ENCODE measurements around the gene CMTM2. TPM values are rescaled to one million over a fixed set of nuclear protein-coding genes. Genes with fewer than 3 reads are reported as not detected.
"Not testable (repeated sequence)": the region's sequence is repeated elsewhere in the genome, so short reads cannot be mapped to it uniquely, and the experiment has no call there.

CMTM2 gene
- total and polyA plus RNA-seq, 2 experiments from 2014 or later: not detected

- Histone ChIP-seq H3K79me2 (ENCODE audit: insufficient read depth) (peaks cover 38% of the 10 kb centered on the region), H3K27ac (no peak overlapping the region), H3K9me2 (ENCODE audit: insufficient read depth) (no peaks in the 10 kb centered on the region), H3F3A (ENCODE audit: insufficient read depth) (no peaks in the 10 kb centered on the region), H3K27me3 (replicated peaks; ENCODE audit: insufficient read depth) (no peaks in the 10 kb centered on the region), H3K4me2 (ENCODE audit: unreplicated experiment) (peak overlapping the region; percentile 57), H3K4me3 (peak overlapping the region; percentile 76), H3K36me3 (ENCODE audit: low read depth) (peaks cover 7% of the 10 kb centered on the region; the same call in 1 of the 2 replicates), H3K9ac (peak overlapping the region; percentile 88), H2AFZ (no peak overlapping the region), H4K20me1 (ENCODE audit: insufficient read depth) (no peaks in the 10 kb centered on the region), H3K4me1 (ENCODE audit: insufficient read depth) (peaks cover 10% of the 10 kb centered on the region), H3K9me3 (ENCODE audit: low read depth) (no peaks in the 10 kb centered on the region)
- in situ Hi-C loops (cut with MboI): no loop called here
- WGBS, 2 experiments (ENCODE audit: low coverage in 1 of 2, low lambda C conversion rate in 2 of 2, missing lambda C conversion rate in 2 of 2): 67 to 68% methylated on average over 10 of the region's 10 CpGs
- no peak for TF ChIP-seq EZH2 (IDR thresholded peaks at IDR 0.05; ENCODE audit: insufficient read depth, poor library complexity, severe bottlenecking)
- DNase-seq: no peak
These were observed 26.9 kb downstream of the CMTM2 start for GRCh38 chr16:66605979-66606751.

DNA sequence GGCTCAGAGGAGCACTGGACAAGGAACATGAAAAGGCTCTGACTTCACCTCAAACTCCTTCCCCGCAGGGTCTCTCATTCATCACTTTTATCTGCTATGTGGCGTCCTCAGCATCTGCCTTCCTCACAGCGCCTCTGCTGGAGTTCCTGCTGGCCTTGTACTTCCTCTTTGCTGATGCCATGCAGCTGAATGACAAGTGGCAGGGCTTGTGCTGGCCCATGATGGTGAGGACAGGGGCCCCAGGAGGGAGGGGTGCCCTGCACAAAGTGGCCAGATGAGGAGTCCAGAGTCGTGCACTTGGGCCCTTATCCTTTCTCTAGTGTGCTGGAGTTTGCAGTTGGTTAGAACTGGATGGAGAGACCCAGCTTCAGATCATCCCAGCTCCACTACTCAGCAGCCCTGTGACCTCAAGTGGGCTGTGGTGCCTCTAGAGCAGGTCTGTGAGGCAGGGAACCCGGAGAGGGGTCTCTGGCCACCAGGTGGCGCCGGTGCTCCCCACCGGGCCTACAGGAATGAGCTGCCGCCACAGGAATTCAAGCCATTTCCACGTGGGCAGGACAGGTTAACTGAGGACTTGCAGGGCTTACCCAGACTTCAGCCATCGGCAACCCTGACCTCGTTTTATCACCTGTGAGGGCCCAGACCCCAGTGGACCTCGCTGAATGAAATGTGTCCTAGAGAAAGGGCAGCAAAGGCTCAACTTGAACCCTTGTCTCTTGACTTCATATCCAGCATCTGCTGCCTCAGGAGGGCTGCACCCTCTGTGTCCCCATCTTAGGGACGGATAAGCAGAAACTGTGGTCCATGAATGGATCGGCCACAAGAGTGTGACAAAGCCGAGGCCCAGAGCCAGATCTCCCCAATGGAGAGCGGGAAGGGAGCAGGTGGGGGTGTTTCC is 29.2 kb downstream of the CMTM2 start:
- no peak for TF ChIP-seq EZH2 (IDR thresholded peaks at IDR 0.05; ENCODE audit: insufficient read depth, poor library complexity, severe bottlenecking)
- TF ChIP-seq EZH2phosphoT487 (IDR thresholded peaks at IDR 0.05; ENCODE audit: insufficient read depth, low read depth): no peak
- in situ Hi-C loops (cut with MboI): no loop called here
- H3K36me3 ChIP-seq (ENCODE audit: low read depth): peaks cover 7% of the 10 kb centered on the region; the same call in 1 of the 2 replicates
- no peak overlapping the region for H3K4me2 ChIP-seq (ENCODE audit: unreplicated experiment)
- no peaks in the 10 kb centered on the region for H3K9me3 ChIP-seq (ENCODE audit: low read depth)
- peaks cover 38% of the 10 kb centered on the region for H3K79me2 ChIP-seq (ENCODE audit: insufficient read depth)
- H3F3A ChIP-seq (ENCODE audit: insufficient read depth): no peaks in the 10 kb centered on the region
- H3K4me1 ChIP-seq (ENCODE audit: insufficient read depth): peaks cover 10% of the 10 kb centered on the region
- peak overlapping the region; percentile 52 for H3K9ac ChIP-seq
- H2AFZ ChIP-seq: no peak overlapping the region
- no peak overlapping the region for H3K4me3 ChIP-seq
- DNase-seq: peak; percentile 90
- peak overlapping the region; percentile 9; the same call in 1 of the 2 replicates for H3K27ac ChIP-seq
- no peaks in the 10 kb centered on the region for H4K20me1 ChIP-seq (ENCODE audit: insufficient read depth)
- H3K27me3 ChIP-seq (replicated peaks; ENCODE audit: insufficient read depth): no peaks in the 10 kb centered on the region
- no peaks in the 10 kb centered on the region for H3K9me2 ChIP-seq (ENCODE audit: insufficient read depth)
- WGBS, 2 experiments (ENCODE audit: low coverage in 1 of 2, low lambda C conversion rate in 2 of 2, missing lambda C conversion rate in 2 of 2): 34% methylated on average over 17 of the region's 17 CpGs

DNA sequence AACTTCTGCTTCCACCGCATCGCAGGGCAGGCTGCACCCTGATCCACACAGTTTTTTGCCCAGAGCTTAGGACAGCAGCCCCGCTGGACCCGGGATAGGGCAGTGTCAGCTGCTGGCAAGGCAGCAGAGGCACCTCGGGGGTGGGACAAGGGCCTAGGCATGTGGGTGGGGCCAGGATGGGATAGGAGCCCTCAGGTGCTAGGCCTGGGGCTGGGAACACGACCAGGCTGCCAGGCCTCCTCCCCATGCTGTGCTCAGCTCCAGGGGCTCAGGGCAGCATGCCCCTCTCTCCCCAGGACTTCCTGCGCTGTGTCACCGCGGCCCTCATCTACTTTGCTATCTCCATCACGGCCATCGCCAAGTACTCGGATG is 29.9 kb downstream of the CMTM2 start:
- Histone ChIP-seq H3K4me3 (no peak overlapping the region), H3K9me3 (ENCODE audit: low read depth) (no peaks in the 10 kb centered on the region), H3K9ac (peak overlapping the region; percentile 52), H3K36me3 (ENCODE audit: low read depth) (peaks cover 7% of the 10 kb centered on the region; the same call in 1 of the 2 replicates), H3K27me3 (replicated peaks; ENCODE audit: insufficient read depth) (no peaks in the 10 kb centered on the region), H3K79me2 (ENCODE audit: insufficient read depth) (peaks cover 38% of the 10 kb centered on the region), H3K4me2 (ENCODE audit: unreplicated experiment) (no peak overlapping the region), H4K20me1 (ENCODE audit: insufficient read depth) (no peaks in the 10 kb centered on the region), H3K27ac (no peak overlapping the region), H3K9me2 (ENCODE audit: insufficient read depth) (no peaks in the 10 kb centered on the region), H3F3A (ENCODE audit: insufficient read depth) (no peaks in the 10 kb centered on the region), H3K4me1 (ENCODE audit: insufficient read depth) (peaks cover 10% of the 10 kb centered on the region), H2AFZ (no peak overlapping the region)
- TF ChIP-seq EZH2phosphoT487 (IDR thresholded peaks at IDR 0.05; ENCODE audit: insufficient read depth, low read depth): no peak
- no peak for TF ChIP-seq EZH2 (IDR thresholded peaks at IDR 0.05; ENCODE audit: insufficient read depth, poor library complexity, severe bottlenecking)
- 92 to 96% methylated on average over 12 of the region's 12 CpGs for WGBS, 2 experiments (ENCODE audit: low coverage in 1 of 2, low lambda C conversion rate in 2 of 2, missing lambda C conversion rate in 2 of 2)
- in situ Hi-C loops (cut with MboI): no loop called here
- DNase-seq: no peak

DNA sequence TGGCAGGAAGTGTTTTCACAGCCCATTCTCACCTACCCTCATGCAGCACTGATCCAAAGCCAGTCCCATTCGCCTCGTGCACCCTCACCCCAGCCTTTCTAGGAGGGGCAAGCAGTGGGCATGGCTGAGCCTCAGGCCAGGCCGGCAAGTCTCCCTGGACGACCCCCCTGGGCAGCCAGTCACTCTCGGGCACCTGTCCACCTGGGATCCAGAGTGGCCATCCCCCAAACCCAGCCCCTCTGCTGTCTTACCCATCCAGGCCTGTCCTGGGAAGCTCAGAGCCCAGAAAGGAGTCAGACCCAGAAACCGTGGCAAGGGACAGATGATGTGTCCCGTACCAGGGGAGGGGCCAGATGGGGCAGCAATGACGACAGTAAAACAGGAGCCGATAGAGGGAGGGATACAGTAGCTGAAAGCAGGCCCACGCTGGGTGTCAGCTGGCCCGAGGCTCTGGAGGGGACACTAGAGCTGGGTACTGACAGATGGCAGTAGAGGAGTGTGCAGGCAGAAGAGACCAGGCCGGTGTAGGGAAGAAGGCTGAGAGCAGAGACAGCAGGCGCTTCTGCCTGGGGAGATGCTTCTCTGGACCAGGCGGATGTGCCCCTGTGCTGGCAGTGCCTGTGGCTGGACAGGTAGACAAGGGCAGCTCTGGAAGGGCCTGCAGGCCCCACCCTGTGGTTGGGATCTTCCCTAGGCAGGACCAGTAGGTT is 31.0 kb downstream of the CMTM2 start:
- H3K36me3 ChIP-seq (ENCODE audit: low read depth): peaks cover 7% of the 10 kb centered on the region; the same call in 1 of the 2 replicates
- H3K9me3 ChIP-seq (ENCODE audit: low read depth): no peaks in the 10 kb centered on the region
- in situ Hi-C loops (cut with MboI): loop anchor here (10.0 kb wide), 1 partner anchor 95 kb away; no protein-coding TSS in a partner anchor
- no peaks in the 10 kb centered on the region for H3K9me2 ChIP-seq (ENCODE audit: insufficient read depth)
- H3K9ac ChIP-seq: no peak overlapping the region
- no peaks in the 10 kb centered on the region for H4K20me1 ChIP-seq (ENCODE audit: insufficient read depth)
- DNase-seq: no peak
- H2AFZ ChIP-seq: no peak overlapping the region
- H3F3A ChIP-seq (ENCODE audit: insufficient read depth): no peaks in the 10 kb centered on the region; the same call in 1 of the 2 replicates
- no peak overlapping the region for H3K4me3 ChIP-seq
- H3K4me1 ChIP-seq (ENCODE audit: insufficient read depth): peaks cover 10% of the 10 kb centered on the region
- H3K4me2 ChIP-seq (ENCODE audit: unreplicated experiment): no peak overlapping the region
- no peak overlapping the region for H3K27ac ChIP-seq
- H3K79me2 ChIP-seq (ENCODE audit: insufficient read depth): peaks cover 33% of the 10 kb centered on the region
- no peaks in the 10 kb centered on the region for H3K27me3 ChIP-seq (replicated peaks; ENCODE audit: insufficient read depth)
- TF ChIP-seq EZH2phosphoT487 (IDR thresholded peaks at IDR 0.05; ENCODE audit: insufficient read depth, low read depth) (no peak), EZH2 (IDR thresholded peaks at IDR 0.05; ENCODE audit: insufficient read depth, poor library complexity, severe bottlenecking) (no peak)
- 90 to 93% methylated on average over 14 of the region's 14 CpGs for WGBS, 2 experiments (ENCODE audit: low coverage in 1 of 2, low lambda C conversion rate in 2 of 2, missing lambda C conversion rate in 2 of 2)

- not testable (repeated sequence) for H3K27ac ChIP-seq; H3K27me3 ChIP-seq (replicated peaks; ENCODE audit: insufficient read depth); H3K9ac ChIP-seq; H3K36me3 ChIP-seq (ENCODE audit: low read depth); H3K4me3 ChIP-seq; H3K9me2 ChIP-seq (ENCODE audit: insufficient read depth); H3K9me3 ChIP-seq (ENCODE audit: low read depth); H4K20me1 ChIP-seq (ENCODE audit: insufficient read depth); DNase-seq; H3F3A ChIP-seq (ENCODE audit: insufficient read depth); H2AFZ ChIP-seq; H3K4me2 ChIP-seq (ENCODE audit: unreplicated experiment)
- WGBS, 2 experiments (ENCODE audit: low coverage in 1 of 2, low lambda C conversion rate in 2 of 2, missing lambda C conversion rate in 2 of 2): 96 to 97% methylated on average over 8 of the region's 8 CpGs
- H3K79me2 ChIP-seq (ENCODE audit: insufficient read depth): peaks cover 17% of the 10 kb centered on the region
- peaks cover 24% of the 10 kb centered on the region for H3K4me1 ChIP-seq (ENCODE audit: insufficient read depth)
- in situ Hi-C loops (cut with MboI): loop anchor here (10.0 kb wide), 1 partner anchor 93 kb away; no protein-coding TSS in a partner anchor
These were observed 32.6 kb downstream of the CMTM2 start for GRCh38 chr16:66611911-66612310.

All from GM23248 (cell line).